HG02840 (cell line): ENCODE data around the gene RENBP.

Experiments used
- ATAC-seq: cut with Tn5 transposase; IDR thresholded peaks from one replicate; pipeline ENCODE4 v1.9.1; 2021; ENCODE audit warnings: mild to moderate bottlenecking, moderate library complexity, moderate number of reproducible peaks; ENCODE audit not compliant: unreplicated experiment, low FRiP score

The RENBP gene

GRCh38 chrX:153956044-153956907 lies 11.8 kb upstream of the RENBP start:
- ATAC-seq, result no peak

GRCh38 chrX:153955228-153955732 lies 10.8 kb upstream of the RENBP start:
- ATAC-seq, result no peak

- no peak for ATAC-seq
Measured at GRCh38 chrX:153954558-153955227, 10.2 kb upstream of the RENBP start.

GRCh38 chrX:153953892-153954557 lies 9.6 kb upstream of the RENBP start:
- ATAC-seq, result no peak

GRCh38 chrX:153953342-153953830 lies 8.9 kb upstream of the RENBP start:
- ATAC-seq, result no peak

- no peak for ATAC-seq
Measured at GRCh38 chrX:153952373-153953026, 8.1 kb upstream of the RENBP start.

- ATAC-seq, result no peak
Measured at GRCh38 chrX:153951683-153952372, 7.4 kb upstream of the RENBP start.

GRCh38 chrX:153950127-153950526 lies 5.7 kb upstream of the RENBP start:
- ATAC-seq, result no peak

- ATAC-seq, result no peak
Measured at GRCh38 chrX:153948847-153949805, 4.7 kb upstream of the RENBP start.

GRCh38 chrX:153948002-153948466 lies 3.6 kb upstream of the RENBP start:
- no peak for ATAC-seq

- ATAC-seq, result no peak
Measured at GRCh38 chrX:153947009-153947769, 2.7 kb upstream of the RENBP start.

- no peak for ATAC-seq
Measured at GRCh38 chrX:153945956-153946943, 1.8 kb upstream of the RENBP start.

GRCh38 chrX:153944800-153945150 lies 332 bp upstream of the RENBP start:
- ATAC-seq, result no peak

GRCh38 chrX:153941336-153942252 lies 2.8 kb downstream of the RENBP start:
- no peak for ATAC-seq

- no peak for ATAC-seq
Measured at GRCh38 chrX:153939573-153939972, 4.9 kb downstream of the RENBP start.
